HepG2 (cell line): Measurements from ENCODE around the gene SRP9. TPM values are rescaled to one million over a fixed set of nuclear protein-coding genes. Genes with fewer than 3 reads are reported as not detected.

Experiments
- JUN ChIP-seq: sonication (generic); formaldehyde crosslinking; IDR thresholded peaks from 2 replicates; pipeline ENCODE4 v1.4.0; 2020; ENCODE audit warnings: mild to moderate bottlenecking, missing genetic modification reagents
- KLF9 ChIP-seq: IDR thresholded peaks from 2 replicates; pipeline ENCODE4 v1.6.1; 2016; ENCODE audit warnings: low read depth
- RERE ChIP-seq: IDR thresholded peaks from 2 replicates; pipeline ENCODE4 v1.6.1; 2016; ENCODE audit warnings: low read depth, missing genetic modification reagents, missing compliant biosample characterization
- SOX13 ChIP-seq, 3 experiments: fragments of 450-650 bp in 1 of 3; sonication (generic) in 1 of 3; formaldehyde crosslinking in 1 of 3; IDR thresholded peaks in 2 of 3; conservative IDR thresholded peaks in 1 of 3; 2 replicates each; pipeline versions ENCODE4 v1.5.0 to v1.6.1; 2016 to 2020; ENCODE audit warnings: antibody characterized with exemption in 1 of 3, mild to moderate bottlenecking in 1 of 3, missing compliant biosample characterization in 1 of 3, missing genetic modification reagents in 1 of 3, moderate library complexity in 1 of 3
- TFE3 ChIP-seq: IDR thresholded peaks from 2 replicates; pipeline ENCODE4 v1.6.1; 2016
- ZBTB4 ChIP-seq: sonication (generic); formaldehyde crosslinking; IDR thresholded peaks from 2 replicates; pipeline ENCODE4 v1.4.0; 2020; ENCODE audit warnings: missing genetic modification reagents, mild to moderate bottlenecking, borderline replicate concordance
- ZNF260 ChIP-seq: sonication (generic); formaldehyde crosslinking; IDR thresholded peaks from 2 replicates; pipeline ENCODE4 v1.4.0; 2020; ENCODE audit warnings: missing genetic modification reagents, low read depth, mild to moderate bottlenecking, borderline replicate concordance
- ZNF44 ChIP-seq: sonication (generic); formaldehyde crosslinking; IDR thresholded peaks from 2 replicates; pipeline ENCODE4 v1.5.1; 2020; ENCODE audit warnings: mild to moderate bottlenecking, missing genetic modification reagents
- ZNF572 ChIP-seq: sonication (generic); formaldehyde crosslinking; IDR thresholded peaks from 2 replicates; pipeline ENCODE4 v1.5.1; 2020; ENCODE audit warnings: mild to moderate bottlenecking, missing genetic modification reagents
- ZNF614 ChIP-seq: IDR thresholded peaks from 2 replicates; pipeline ENCODE4 v1.6.1; 2018; ENCODE audit warnings: missing biosample characterization, missing genetic modification reagents, inconsistent platforms, borderline replicate concordance
- polyA plus RNA-seq, 8 experiments: library from polyadenylated mRNA; depleted of rRNA in 3 of 8; stranded (reverse) in 7 of 8; unstranded in 1 of 8; fragments of >200 nt; fragmentation: Illumina TruSeq in 4 of 8; extraction: Trizol in 4 of 8; gene quantifications; 2 replicates each; pipeline versions ENCODE4 v1.2.1 to v1.2.3, GENCODE V29; 2011 to 2016; ENCODE audit warnings: low read depth in 4 of 8, missing spikeins in 1 of 8, mixed read lengths in 1 of 8; ENCODE audit not compliant: insufficient read depth in 1 of 8
- total RNA-seq, 5 experiments: library from RNA; depleted of rRNA; stranded (reverse); fragments of >200 nt; fragmentation: Illumina TruSeq; extraction: Trizol; gene quantifications; 2 replicates each; pipeline ENCODE4 v1.2.3, GENCODE V29; 2016; ENCODE audit warnings: low read depth in 1 of 5
- TF ChIP-seq, protein P1 (sequence below): sonication (generic); formaldehyde crosslinking; IDR thresholded peaks from 2 replicates; pipeline ENCODE4 v1.4.0; 2020; ENCODE audit warnings: mild to moderate bottlenecking, missing genetic modification reagents, borderline replicate concordance

SRP9 gene
- total and polyA plus RNA-seq, 2 of the 13 experiments (the other 11 are each of a cell fraction or from before 2014, with no cell fraction given) = 251 to 307 TPM

GRCh38 chr1:225777583-225778336 is at the start of gene SRP9 (continued):
- TF ChIP-seq, protein P1, sequence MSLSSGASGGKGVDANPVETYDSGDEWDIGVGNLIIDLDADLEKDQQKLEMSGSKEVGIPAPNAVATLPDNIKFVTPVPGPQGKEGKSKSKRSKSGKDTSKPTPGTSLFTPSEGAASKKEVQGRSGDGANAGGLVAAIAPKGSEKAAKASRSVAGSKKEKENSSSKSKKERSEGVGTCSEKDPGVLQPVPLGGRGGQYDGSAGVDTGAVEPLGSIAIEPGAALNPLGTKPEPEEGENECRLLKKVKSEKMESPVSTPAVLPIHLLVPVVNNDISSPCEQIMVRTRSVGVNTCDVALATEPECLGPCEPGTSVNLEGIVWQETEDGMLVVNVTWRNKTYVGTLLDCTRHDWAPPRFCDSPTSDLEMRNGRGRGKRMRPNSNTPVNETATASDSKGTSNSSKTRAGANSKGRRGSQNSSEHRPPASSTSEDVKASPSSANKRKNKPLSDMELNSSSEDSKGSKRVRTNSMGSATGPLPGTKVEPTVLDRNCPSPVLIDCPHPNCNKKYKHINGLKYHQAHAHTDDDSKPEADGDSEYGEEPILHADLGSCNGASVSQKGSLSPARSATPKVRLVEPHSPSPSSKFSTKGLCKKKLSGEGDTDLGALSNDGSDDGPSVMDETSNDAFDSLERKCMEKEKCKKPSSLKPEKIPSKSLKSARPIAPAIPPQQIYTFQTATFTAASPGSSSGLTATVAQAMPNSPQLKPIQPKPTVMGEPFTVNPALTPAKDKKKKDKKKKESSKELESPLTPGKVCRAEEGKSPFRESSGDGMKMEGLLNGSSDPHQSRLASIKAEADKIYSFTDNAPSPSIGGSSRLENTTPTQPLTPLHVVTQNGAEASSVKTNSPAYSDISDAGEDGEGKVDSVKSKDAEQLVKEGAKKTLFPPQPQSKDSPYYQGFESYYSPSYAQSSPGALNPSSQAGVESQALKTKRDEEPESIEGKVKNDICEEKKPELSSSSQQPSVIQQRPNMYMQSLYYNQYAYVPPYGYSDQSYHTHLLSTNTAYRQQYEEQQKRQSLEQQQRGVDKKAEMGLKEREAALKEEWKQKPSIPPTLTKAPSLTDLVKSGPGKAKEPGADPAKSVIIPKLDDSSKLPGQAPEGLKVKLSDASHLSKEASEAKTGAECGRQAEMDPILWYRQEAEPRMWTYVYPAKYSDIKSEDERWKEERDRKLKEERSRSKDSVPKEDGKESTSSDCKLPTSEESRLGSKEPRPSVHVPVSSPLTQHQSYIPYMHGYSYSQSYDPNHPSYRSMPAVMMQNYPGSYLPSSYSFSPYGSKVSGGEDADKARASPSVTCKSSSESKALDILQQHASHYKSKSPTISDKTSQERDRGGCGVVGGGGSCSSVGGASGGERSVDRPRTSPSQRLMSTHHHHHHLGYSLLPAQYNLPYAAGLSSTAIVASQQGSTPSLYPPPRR (CRISPR knock-in tag) = peak; percentile 72; the same call in 1 of the 2 replicates
- TF ChIP-seq KLF9 (CRISPR knock-in tag) (0 out of 2 replicates have a peak, but pooled peaks have one; percentile 46), RERE (CRISPR knock-in tag) (peak; percentile 32; the same call in 1 of the 2 replicates), SOX13 (IDR thresholded peaks at IDR 0.05) (no peak), SOX13 (CRISPR knock-in tag; conservative IDR thresholded peaks at IDR 0.05 in 1 of 2, IDR thresholded peaks at IDR 0.05 in 1 of 2) (peak in 1 of 2 experiments; percentile 57; a peak in 1 of 4 replicates), TFE3 (CRISPR knock-in tag) (0 out of 2 replicates have a peak, but pooled peaks have one; percentile 29), JUN (CRISPR knock-in tag) (no peak), ZBTB4 (CRISPR knock-in tag) (no peak), ZNF572 (CRISPR knock-in tag) (peak; percentile 0; the same call in 1 of the 2 replicates), ZNF260 (CRISPR knock-in tag) (no peak), ZNF44 (CRISPR knock-in tag) (no peak), ZNF614 (CRISPR knock-in tag) (no peak; the same call in 1 of the 2 replicates)
